SK-N-SH (cell line): ENCODE data around the gene MED27. TPM values are rescaled to one million over a fixed set of nuclear protein-coding genes. Genes with fewer than 3 reads are reported as not detected.
A peak's percentile ranks its signal among the peaks of the same experiment; 100 is the strongest.

Source experiments
- CTCF ChIA-PET: fragments of 300-600, 350-600 bp; formaldehyde crosslinking; extraction: SDS; loops from one replicate; lab custom pipeline; 2021; lab: Yijun Ruan, JAX
- POLR2A ChIA-PET: fragments of 350-600 bp; sonication (Branson Sonifier 250); formaldehyde crosslinking; extraction: SDS; loops from one replicate; lab custom pipeline; 2020; ENCODE audit warnings: antibody characterized with exemption, inconsistent platforms; lab: Yijun Ruan, JAX
- DNase-seq: peaks from one replicate; pipeline ENCODE4 v3.0.0; 2012
- H2AFZ ChIP-seq: fragments of 200-600 bp; sonication (generic); 2 replicates; pipeline ENCODE4 v1.8.1; 2016; ENCODE audit warnings: antibody characterized with exemption, mild to moderate bottlenecking, low read depth
- H3F3A ChIP-seq: fragments of 200-600 bp; sonication (generic); replicated peaks from 2 replicates; pipeline ENCODE3; 2016; ENCODE audit warnings: antibody characterized with exemption, mild to moderate bottlenecking; ENCODE audit not compliant: insufficient read depth
- H3K27ac ChIP-seq, 2 experiments: fragments of 200-500 bp in 1 of 2; fragments of 200-600 bp in 1 of 2; sonication (Bioruptor generic) in 1 of 2; sonication (generic), shearing (Covaris generic) in 1 of 2; 2 replicates each; pipeline versions ENCODE4 v1.5.1 to v1.6.1; 2014 to 2016; ENCODE audit warnings: low read depth in 2 of 2, inconsistent platforms in 1 of 2, low read length in 1 of 2, mild to moderate bottlenecking in 1 of 2, mixed read lengths in 1 of 2
- H3K27me3 ChIP-seq: fragments of 200-600 bp; sonication (generic), shearing (Covaris generic); 2 replicates; pipeline ENCODE4 v1.6.1; 2016; ENCODE audit warnings: mixed run types; ENCODE audit not compliant: insufficient read depth
- H3K36me3 ChIP-seq, 2 experiments: fragments of 200-500 bp in 1 of 2; fragments of 200-600 bp in 1 of 2; sonication (Bioruptor generic) in 1 of 2; sonication (generic) in 1 of 2; replicated peaks in 1 of 2; 2 replicates each; pipeline versions ENCODE3 to v1.5.1; 2014 to 2016; ENCODE audit warnings: low read length in 1 of 2, mild to moderate bottlenecking in 1 of 2; ENCODE audit not compliant: insufficient read depth in 2 of 2, control insufficient read depth in 1 of 2
- H3K4me1 ChIP-seq, 2 experiments: fragments of 200-500 bp in 1 of 2; fragments of 200-600 bp in 1 of 2; sonication (Bioruptor generic) in 1 of 2; sonication (generic), shearing (Covaris generic) in 1 of 2; 2 replicates each; pipeline versions ENCODE4 v1.5.1 to v1.6.1; 2014 to 2016; ENCODE audit warnings: low read depth in 1 of 2, low read length in 1 of 2, mixed run types in 1 of 2; ENCODE audit not compliant: insufficient read depth in 2 of 2, control insufficient read depth in 1 of 2
- H3K4me2 ChIP-seq: fragments of 200-600 bp; sonication (generic), shearing (Covaris generic); 2 replicates; pipeline ENCODE4 v1.6.1; 2017; ENCODE audit warnings: mixed run types
- H3K4me3 ChIP-seq, 2 experiments: fragments of 200-500 bp in 1 of 2; fragments of 200-600 bp in 1 of 2; sonication (Bioruptor generic) in 1 of 2; sonication (generic), shearing (Covaris generic) in 1 of 2; 2 replicates each; pipeline versions ENCODE4 v1.5.1 to v1.8.1; 2014 to 2016; ENCODE audit warnings: low read depth in 2 of 2, inconsistent platforms in 1 of 2, low read length in 1 of 2, mild to moderate bottlenecking in 1 of 2, mixed read lengths in 1 of 2, moderate library complexity in 1 of 2
- H3K79me2 ChIP-seq: fragments of 200-600 bp; sonication (generic); 2 replicates; pipeline ENCODE4 v1.8.1; 2017; ENCODE audit warnings: mild to moderate bottlenecking; ENCODE audit not compliant: insufficient read depth
- H3K9ac ChIP-seq: fragments of 200-600 bp; sonication (generic); 2 replicates; pipeline ENCODE4 v1.6.1; 2017; ENCODE audit warnings: mixed run types
- H3K9me2 ChIP-seq: fragments of 200-600 bp; sonication (generic); 2 replicates; pipeline ENCODE4 v1.6.1; 2017; ENCODE audit warnings: mixed run types
- H3K9me3 ChIP-seq: fragments of 200-600 bp; sonication (generic); 2 replicates; pipeline ENCODE4 v1.6.1; 2017; ENCODE audit warnings: mixed run types, mild to moderate bottlenecking, moderate library complexity
- H4K20me1 ChIP-seq: fragments of 200-600 bp; sonication (generic); 2 replicates; pipeline ENCODE4 v1.6.1; 2017; ENCODE audit warnings: mild to moderate bottlenecking, mixed run types; ENCODE audit not compliant: insufficient read depth
- CHD2 ChIP-seq: fragments of 150-350 bp; IDR thresholded peaks from 2 replicates; pipeline ENCODE4 v1.6.1; 2018; ENCODE audit warnings: low read length; ENCODE audit not compliant: partially characterized antibody
- CTCF ChIP-seq: fragments of 200-600 bp; sonication (generic); IDR thresholded peaks from 2 replicates; pipeline ENCODE4 v1.6.1; 2017; ENCODE audit warnings: antibody characterized with exemption, mild to moderate bottlenecking, moderate library complexity
- ELF1 ChIP-seq: IDR thresholded peaks from 2 replicates; pipeline ENCODE4 v1.4.0; 2012
- EP300 ChIP-seq, 2 experiments: IDR thresholded peaks; 2 replicates each; pipeline versions ENCODE4 v1.4.0 to v1.6.1; 2012; ENCODE audit warnings: borderline replicate concordance in 1 of 2, low read depth in 1 of 2, low read length in 1 of 2
- FOXJ3 ChIP-seq: sonication (generic); formaldehyde crosslinking; IDR thresholded peaks from 2 replicates; pipeline ENCODE4 v1.5.1; 2020; ENCODE audit warnings: mild to moderate bottlenecking, missing genetic modification reagents
- GABPA ChIP-seq: IDR thresholded peaks from 2 replicates; pipeline ENCODE4 v1.4.0; 2012; ENCODE audit warnings: low read depth, mild to moderate bottlenecking
- GATA2 ChIP-seq: sonication (generic); formaldehyde crosslinking; IDR thresholded peaks from 2 replicates; pipeline ENCODE4 v1.5.0; 2020; ENCODE audit warnings: mild to moderate bottlenecking, missing genetic modification reagents
- JUND ChIP-seq: IDR thresholded peaks from 2 replicates; pipeline ENCODE4 v1.4.0; 2012
- MXI1 ChIP-seq: IDR thresholded peaks from 2 replicates; pipeline ENCODE4 v1.6.1; 2012; ENCODE audit warnings: mild to moderate bottlenecking, low read depth, low read length, improper control_type of control experiment
- NFIC ChIP-seq: IDR thresholded peaks from 2 replicates; pipeline ENCODE4 v1.4.0; 2012; ENCODE audit warnings: borderline replicate concordance
- NRF1 ChIP-seq: IDR thresholded peaks from 2 replicates; pipeline ENCODE4 v1.6.1; 2012; ENCODE audit warnings: low read depth, mild to moderate bottlenecking, low read length
- PBX3 ChIP-seq: IDR thresholded peaks from 2 replicates; pipeline ENCODE4; 2012
- RAD21 ChIP-seq: IDR thresholded peaks from 2 replicates; pipeline ENCODE4 v1.6.1; 2012; ENCODE audit warnings: mild to moderate bottlenecking, low read length
- RCOR1 ChIP-seq: fragments of 150-350 bp; IDR thresholded peaks from 2 replicates; pipeline ENCODE4 v1.6.1; 2017; ENCODE audit warnings: antibody characterized with exemption, low read length
- REST ChIP-seq: IDR thresholded peaks from 2 replicates; pipeline ENCODE4 v1.6.1; 2012; ENCODE audit warnings: mild to moderate bottlenecking, low read depth, low read length, moderate library complexity
- RFX5 ChIP-seq: IDR thresholded peaks from 2 replicates; pipeline ENCODE4 v1.6.1; 2012; ENCODE audit warnings: mild to moderate bottlenecking, improper control_type of control experiment, low read length
- SIN3A ChIP-seq: IDR thresholded peaks from 2 replicates; pipeline ENCODE4 v1.6.1; 2012; ENCODE audit warnings: low read depth, mild to moderate bottlenecking, low read length, moderate library complexity, borderline replicate concordance
- SMC3 ChIP-seq: IDR thresholded peaks from 2 replicates; pipeline ENCODE4 v1.6.1; 2012; ENCODE audit warnings: low read depth, low read length, improper control_type of control experiment
- TAF1 ChIP-seq: IDR thresholded peaks from 2 replicates; pipeline ENCODE4 v1.6.1; 2012; ENCODE audit warnings: low read depth, mild to moderate bottlenecking, low read length, moderate library complexity, borderline replicate concordance
- TCF12 ChIP-seq: IDR thresholded peaks from 2 replicates; pipeline ENCODE4 v1.4.0; 2012
- USF1 ChIP-seq: IDR thresholded peaks from 2 replicates; pipeline ENCODE4 v1.4.0; 2012; ENCODE audit warnings: low read depth, borderline replicate concordance
- YY1 ChIP-seq: IDR thresholded peaks from 2 replicates; pipeline ENCODE4 v1.4.0; 2012; ENCODE audit warnings: low read depth, mild to moderate bottlenecking
- ZBTB33 ChIP-seq: IDR thresholded peaks from 2 replicates; pipeline ENCODE4 v1.4.0; 2012; ENCODE audit warnings: low read depth, borderline replicate concordance
- WGBS: methylation state at CpG from one replicate; pipeline ENCODE4 v1.1.6; 2017; ENCODE audit warnings: low lambda C conversion rate; 5-methylcytosine and 5-hydroxymethylcytosine counted together
- polyA plus RNA-seq, 3 experiments: library from polyadenylated mRNA; depleted of rRNA; stranded (reverse); fragments of >200 nt; gene quantifications; 2 replicates each; pipeline ENCODE4 v1.2.3, GENCODE V29; 2012

Gene MED27
- polyA plus RNA-seq, 1 of the 3 experiments (the other 2 are of a cell fraction): 35.0 TPM

GRCh38 chr9:131997779-131998178 lies 81.9 kb downstream of the MED27 start (continued):
- TF ChIP-seq REST (no peak), RAD21 (peak; percentile 37), CHD2 (peak; percentile 15), GABPA (no peak), ELF1 (no peak), FOXJ3 (CRISPR knock-in tag) (no peak), TAF1 (no peak), YY1 (no peak), SIN3A (no peak), SMC3 (no peak)

- DNase-seq: peak; percentile 49
- no peak overlapping the region for H2AFZ ChIP-seq
- H3K4me1 ChIP-seq: peaks cover 0 to 51% of the 10 kb centered on the region in 2 experiments; a peak in 2 of 4 replicates
- POLR2A ChIA-PET: no interaction called here
- H3K4me3 ChIP-seq: no peak overlapping the region; a peak in 1 of 4 replicates
- H3K27me3 ChIP-seq: no peaks in the 10 kb centered on the region
- no peaks in the 10 kb centered on the region for H4K20me1 ChIP-seq
- CTCF ChIA-PET: interaction anchor here (1.0 to 7.2 kb wide), 10 partner anchors 16 to 272 kb away, joined by 3 to 29 read pairs (median 4); no protein-coding TSS in a partner anchor
- H3K9me3 ChIP-seq: 0 out of 2 replicates have a peak, but pooled peaks cover 6% of the 10 kb centered on the region
- WGBS: 63% methylated on average over 5 of the region's 6 CpGs
- peaks cover 2 to 6% of the 10 kb centered on the region in 2 experiments for H3K36me3 ChIP-seq
- no peaks in the 10 kb centered on the region; the same call in none of the 2 replicates for H3K79me2 ChIP-seq
- peaks cover 4% of the 10 kb centered on the region for H3F3A ChIP-seq
- no peaks in the 10 kb centered on the region for H3K9me2 ChIP-seq
- H3K4me2 ChIP-seq: no peak overlapping the region
- no peak overlapping the region for H3K9ac ChIP-seq
- peak overlapping the region in 1 of 2 experiments; percentile 92; a peak in 2 of 4 replicates for H3K27ac ChIP-seq
- no peak for TF ChIP-seq JUND
- no peak for TF ChIP-seq USF1
- no peak for TF ChIP-seq CTCF
- TF ChIP-seq ZBTB33: no peak
- peak; percentile 92 for TF ChIP-seq GATA2
- no peak for TF ChIP-seq PBX3
- no peak for TF ChIP-seq GABPA
- peak; percentile 79 for TF ChIP-seq CHD2
- TF ChIP-seq TCF12: peak; percentile 44; the same call in 1 of the 2 replicates
- 0 out of 2 replicates have a peak, but pooled peaks have one; percentile 16 for TF ChIP-seq NFIC
- peak; percentile 77; the same call in 1 of the 2 replicates for TF ChIP-seq FOXJ3 (CRISPR knock-in tag)
- TF ChIP-seq MXI1: peak; percentile 48; the same call in 1 of the 2 replicates
- TF ChIP-seq RCOR1: peak; percentile 94
- TF ChIP-seq EP300 (IDR thresholded peaks at IDR 0.05; ENCODE audit: borderline replicate concordance in 1 of 2, low read depth in 1 of 2, low read length in 1 of 2): peak; percentile 23 to 97; a peak in 3 of 4 replicates
- TF ChIP-seq SMC3: peak; percentile 6; the same call in 1 of the 2 replicates
- no peak for TF ChIP-seq ELF1
- TF ChIP-seq NRF1: no peak
- no peak for TF ChIP-seq RFX5
Measured at GRCh38 chr9:131997076-131997475, 82.6 kb downstream of the MED27 start.
